MCF 10A (cell line): ENCODE measurements around the gene STRAP. TPM values are rescaled to one million over a fixed set of nuclear protein-coding genes. Genes with fewer than 3 reads are reported as not detected.

Experiments used
- BruUV-seq: library from RNA; stranded (reverse); fragments of 400-500 nt; replicated peaks from 2 replicates; lab custom pipeline; 2021; lab: Mats Ljungman, UMichigan
- CTCF ChIA-PET: fragments of 300-600 bp; sonication (Branson Sonifier 250); formaldehyde crosslinking; extraction: SDS; loops from one replicate; lab custom pipeline; 2021; ENCODE audit warnings: antibody characterized with exemption, inconsistent platforms; lab: Yijun Ruan, JAX
- POLR2A ChIA-PET: fragments of 300-600, 350-650 bp; sonication (Branson Sonifier 250); formaldehyde crosslinking; extraction: SDS; loops from one replicate; lab custom pipeline; 2020; ENCODE audit warnings: antibody characterized with exemption, inconsistent platforms; lab: Yijun Ruan, JAX
- DNase-seq: peaks from one replicate; pipeline ENCODE4 v3.0.0-alpha.2; 2018; ENCODE audit not compliant: unreplicated experiment
- H3K27ac Mint-ChIP-seq: one replicate; pipeline ENCODE4 v1.8.0; 2022; ENCODE audit warnings: mild to moderate bottlenecking, low read depth, mixed read lengths; ENCODE audit not compliant: unreplicated experiment
- H3K27me3 Mint-ChIP-seq: one replicate; pipeline ENCODE4 v1.8.0; 2022; ENCODE audit warnings: mixed read lengths; ENCODE audit not compliant: insufficient read depth, unreplicated experiment
- H3K36me3 Mint-ChIP-seq: one replicate; pipeline ENCODE4 v1.8.0; 2022; ENCODE audit warnings: mild to moderate bottlenecking, moderate library complexity, mixed read lengths; ENCODE audit not compliant: insufficient read depth, unreplicated experiment
- H3K4me1 Mint-ChIP-seq: one replicate; pipeline ENCODE4 v1.8.0; 2022; ENCODE audit warnings: mixed read lengths; ENCODE audit not compliant: insufficient read depth, unreplicated experiment
- H3K4me3 Mint-ChIP-seq: one replicate; pipeline ENCODE4 v1.8.0; 2022; ENCODE audit warnings: mild to moderate bottlenecking, moderate library complexity, mixed read lengths; ENCODE audit not compliant: unreplicated experiment
- H3K9me3 Mint-ChIP-seq: one replicate; pipeline ENCODE4 v1.8.0; 2022; ENCODE audit warnings: mixed read lengths; ENCODE audit not compliant: unreplicated experiment
- CTCF ChIP-seq: fragments of 200-600 bp; IDR thresholded peaks from one replicate; pipeline ENCODE4 v1.8.0; 2022; ENCODE audit warnings: antibody characterized with exemption, mild to moderate bottlenecking; ENCODE audit not compliant: unreplicated experiment
- intact Hi-C: fragments of 100-400 bp; cut with micrococcal nuclease; formaldehyde crosslinking; loops from 2 replicates; pipeline ENCODE4 v1.14.1; 2022
- total RNA-seq: library from RNA; stranded (reverse); gene quantifications from 2 replicates; pipeline ENCODE4 v1.2.3, GENCODE V29; 2022

Gene STRAP
- total RNA-seq, 1 experiment from 2014 or later: 233 TPM

GRCh38 chr12:15848606-15849005 lies 33.6 kb upstream of the STRAP start:
- BruUV-seq: no TSS peak
- intact Hi-C loops: no loop called here
- Mint-ChIP-seq H3K27me3 (no peaks in the 10 kb centered on the region), H3K4me1 (peaks cover 18% of the 10 kb centered on the region), H3K4me3 (no peak overlapping the region), H3K36me3 (peaks cover 5% of the 10 kb centered on the region), H3K27ac (no peak overlapping the region), H3K9me3 (no peaks in the 10 kb centered on the region)
- ChIA-PET POLR2A (interaction anchor here (0.6 to 0.7 kb wide), 2 partner anchors 10 to 33 kb away, joined by 3 read pairs; no protein-coding TSS in a partner anchor), CTCF (interaction anchor here (0.7 to 2.5 kb wide), 5 partner anchors 8 to 258 kb away, joined by 3 to 14 read pairs (median 4); no protein-coding TSS in a partner anchor)
- no peak for TF ChIP-seq CTCF
- no peak for DNase-seq

GRCh38 chr12:15851045-15851620 lies 31.1 kb upstream of the STRAP start:
- no peak for TF ChIP-seq CTCF
- ChIA-PET CTCF (interaction anchor here (0.7 to 2.0 kb wide), 3 partner anchors 24 to 261 kb away, joined by 3 to 15 read pairs (median 4); no protein-coding TSS in a partner anchor), POLR2A (interaction anchor here (0.6 to 1.7 kb wide), 4 partner anchors 13 to 338 kb away, joined by 3 to 5 read pairs (median 4); partner anchors contain the start of gene EPS8)
- no peak for DNase-seq
- H3K27ac Mint-ChIP-seq: no peak overlapping the region
- H3K4me1 Mint-ChIP-seq: peaks cover 25% of the 10 kb centered on the region
- no TSS peak for BruUV-seq
- intact Hi-C loops: loop anchor here (10.0 kb wide), 2 partner anchors 186 to 696 kb away; no protein-coding TSS in a partner anchor
- H3K9me3 Mint-ChIP-seq: no peaks in the 10 kb centered on the region
- no peaks in the 10 kb centered on the region for H3K27me3 Mint-ChIP-seq
- peaks cover 5% of the 10 kb centered on the region for H3K36me3 Mint-ChIP-seq
- H3K4me3 Mint-ChIP-seq: no peak overlapping the region

DNA sequence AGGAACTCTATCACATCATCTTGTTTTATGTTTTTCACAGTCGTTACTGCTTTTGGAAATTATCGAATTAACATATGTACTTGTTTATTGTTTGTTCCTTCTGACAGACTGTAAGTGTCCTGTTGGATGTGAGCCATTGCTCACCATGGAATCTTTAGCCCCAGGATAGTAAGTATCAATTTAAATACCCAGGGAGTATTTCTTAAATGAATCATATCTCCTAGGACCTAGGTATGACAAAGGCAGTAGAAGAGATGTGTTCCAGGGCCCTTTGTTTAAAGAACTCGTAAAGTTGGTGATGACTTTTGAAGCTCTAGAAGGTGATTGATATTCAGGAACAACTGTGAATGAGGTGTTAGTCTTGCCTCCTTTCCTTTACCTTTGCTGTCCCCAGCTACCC lies 30.3 kb upstream of the STRAP start:
- intact Hi-C loops: loop anchor here (10.0 kb wide), 2 partner anchors 187 to 697 kb away; no protein-coding TSS in a partner anchor

More for the DNA sequence above, 30.3 kb upstream of the STRAP start:
- Mint-ChIP-seq H3K9me3 (no peaks in the 10 kb centered on the region), H3K4me3 (no peak overlapping the region), H3K27ac (peak overlapping the region; percentile 95), H3K4me1 (peaks cover 27% of the 10 kb centered on the region), H3K36me3 (peaks cover 5% of the 10 kb centered on the region), H3K27me3 (no peaks in the 10 kb centered on the region)
- CTCF ChIA-PET: interaction anchor here (7.9 kb wide), 1 partner anchor 263 kb away, joined by 222 read pairs; no protein-coding TSS in a partner anchor
- peak; percentile 19 for DNase-seq
- TF ChIP-seq CTCF: no peak
- BruUV-seq: TSS peak; percentile 97
- POLR2A ChIA-PET: interaction anchor here (0.8 to 1.7 kb wide), 6 partner anchors 8 to 189 kb away, joined by 3 to 5 read pairs (median 4); partner anchors contain the start of gene EPS8
